RWPE2 (cell line): Measurements from ENCODE around the gene ADORA1.

Experiments used
- ATAC-seq: fragments of 200-7000 bp; cut with Tn5 transposase; 3 replicates; pipeline ENCODE4 v1.9.1; 2021; ENCODE audit warnings: low read depth
- DNase-seq: peaks from one replicate; pipeline ENCODE4 v3.0.0-alpha.2; 2020; ENCODE audit warnings: low spot score
- H3K27ac ChIP-seq: fragments of 450-650 bp; 2 replicates; pipeline ENCODE4 v1.5.1; 2017; ENCODE audit warnings: mild to moderate bottlenecking; ENCODE audit not compliant: poor library complexity, severe bottlenecking
- H3K27me3 ChIP-seq: fragments of 250-450 bp; sonication (Bioruptor Pico); 2 replicates; pipeline ENCODE4 v1.5.1; 2021; ENCODE audit warnings: mild to moderate bottlenecking, moderate library complexity; ENCODE audit not compliant: insufficient read depth, poor library complexity, severe bottlenecking
- H3K36me3 ChIP-seq: fragments of 250-450 bp; sonication (Bioruptor Pico); 2 replicates; pipeline ENCODE4 v1.5.1; 2020; ENCODE audit warnings: low read depth, mild to moderate bottlenecking, moderate library complexity
- H3K4me1 ChIP-seq: fragments of 250-450 bp; sonication (Bioruptor Pico); 2 replicates; pipeline ENCODE4 v1.5.1; 2021; ENCODE audit warnings: mild to moderate bottlenecking, moderate library complexity; ENCODE audit not compliant: insufficient read depth, poor library complexity, severe bottlenecking
- H3K4me3 ChIP-seq: fragments of 250-450 bp; sonication (Bioruptor Pico); 2 replicates; pipeline ENCODE4 v1.5.1; 2021; ENCODE audit warnings: mild to moderate bottlenecking, moderate library complexity; ENCODE audit not compliant: severe bottlenecking
- H3K9me3 ChIP-seq: fragments of 250-450 bp; sonication (Bioruptor Pico); 2 replicates; pipeline ENCODE4 v1.5.1; 2021; ENCODE audit warnings: mild to moderate bottlenecking, moderate library complexity; ENCODE audit not compliant: severe bottlenecking
- TF ChIP-seq, protein P1 (sequence below): fragments of 450-650 bp; IDR thresholded peaks from one replicate; pipeline ENCODE4 v1.5.1; 2017; ENCODE audit warnings: mild to moderate bottlenecking, moderate library complexity; ENCODE audit not compliant: poor library complexity, severe bottlenecking

Gene ADORA1

DNA sequence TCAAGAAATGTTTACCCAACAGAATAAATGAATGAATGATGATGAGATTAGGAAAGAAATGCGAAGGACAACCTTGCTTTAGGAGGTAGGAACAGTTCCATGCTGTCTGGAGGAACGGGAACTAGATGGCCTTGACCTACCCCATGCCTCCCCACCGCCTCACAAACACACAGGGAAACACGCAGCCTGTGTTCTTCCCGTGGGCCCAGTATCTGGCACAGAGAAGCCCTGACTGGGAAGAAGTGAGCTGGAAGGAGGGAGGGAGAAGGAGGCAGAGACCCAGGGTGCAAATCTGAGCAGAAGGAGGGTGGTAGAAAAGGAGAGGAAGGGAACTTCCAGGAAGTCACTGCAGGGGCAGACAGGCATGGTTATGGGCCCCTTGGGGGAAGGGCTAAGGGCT is 3.5 kb upstream of the ADORA1 start:
- Histone ChIP-seq H3K36me3 (no peaks in the 10 kb centered on the region), H3K27me3 (no peaks in the 10 kb centered on the region), H3K4me1 (peaks cover 4% of the 10 kb centered on the region), H3K9me3 (no peaks in the 10 kb centered on the region), H3K4me3 (no peak overlapping the region), H3K27ac (no peak overlapping the region)
- no peak for ATAC-seq
- no peak for DNase-seq
- TF ChIP-seq, protein P1, sequence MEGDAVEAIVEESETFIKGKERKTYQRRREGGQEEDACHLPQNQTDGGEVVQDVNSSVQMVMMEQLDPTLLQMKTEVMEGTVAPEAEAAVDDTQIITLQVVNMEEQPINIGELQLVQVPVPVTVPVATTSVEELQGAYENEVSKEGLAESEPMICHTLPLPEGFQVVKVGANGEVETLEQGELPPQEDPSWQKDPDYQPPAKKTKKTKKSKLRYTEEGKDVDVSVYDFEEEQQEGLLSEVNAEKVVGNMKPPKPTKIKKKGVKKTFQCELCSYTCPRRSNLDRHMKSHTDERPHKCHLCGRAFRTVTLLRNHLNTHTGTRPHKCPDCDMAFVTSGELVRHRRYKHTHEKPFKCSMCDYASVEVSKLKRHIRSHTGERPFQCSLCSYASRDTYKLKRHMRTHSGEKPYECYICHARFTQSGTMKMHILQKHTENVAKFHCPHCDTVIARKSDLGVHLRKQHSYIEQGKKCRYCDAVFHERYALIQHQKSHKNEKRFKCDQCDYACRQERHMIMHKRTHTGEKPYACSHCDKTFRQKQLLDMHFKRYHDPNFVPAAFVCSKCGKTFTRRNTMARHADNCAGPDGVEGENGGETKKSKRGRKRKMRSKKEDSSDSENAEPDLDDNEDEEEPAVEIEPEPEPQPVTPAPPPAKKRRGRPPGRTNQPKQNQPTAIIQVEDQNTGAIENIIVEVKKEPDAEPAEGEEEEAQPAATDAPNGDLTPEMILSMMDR: no peak

DNA sequence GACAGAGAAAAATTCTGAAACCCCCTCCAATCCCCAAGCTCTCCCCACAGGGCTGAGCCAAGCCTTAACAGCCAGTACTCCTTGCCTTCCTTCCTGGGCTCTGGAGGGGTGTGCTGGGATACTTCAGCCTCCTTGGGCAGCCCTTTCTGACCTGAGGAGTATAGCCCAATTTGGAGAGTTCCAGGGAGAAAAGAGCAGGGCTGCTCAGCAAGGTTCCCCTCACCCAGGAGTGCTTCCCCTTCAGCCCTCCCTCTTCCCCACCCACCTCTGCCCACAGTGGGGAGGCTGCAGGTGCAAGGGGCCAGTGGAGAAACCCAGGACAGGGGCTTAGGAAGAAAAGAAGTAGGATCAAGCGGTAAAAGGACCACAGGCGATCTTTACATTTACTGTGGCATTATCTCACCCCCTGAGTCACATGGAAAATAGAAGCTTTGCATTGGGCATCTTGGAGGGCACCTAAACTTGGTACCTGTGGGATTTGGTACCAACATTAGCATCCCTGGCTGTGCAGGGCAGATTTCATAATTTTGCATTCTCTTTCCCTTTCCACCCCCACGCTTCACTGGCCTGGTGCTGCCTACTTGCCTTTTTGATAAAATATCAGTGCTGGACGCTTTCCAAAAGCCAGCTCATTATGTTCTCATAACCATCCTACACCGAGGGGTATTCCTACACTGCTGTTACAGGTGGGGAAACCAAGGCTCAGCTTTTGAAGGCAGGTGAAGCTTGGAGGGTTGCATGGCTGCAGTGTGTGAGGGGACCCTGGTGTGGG is 2.8 kb upstream of the ADORA1 start:
- Histone ChIP-seq H3K4me1 (peaks cover 4% of the 10 kb centered on the region), H3K27me3 (no peaks in the 10 kb centered on the region), H3K9me3 (no peaks in the 10 kb centered on the region), H3K36me3 (no peaks in the 10 kb centered on the region), H3K4me3 (no peak overlapping the region), H3K27ac (no peak overlapping the region)
- DNase-seq (no peak), ATAC-seq (peak; percentile 30; the same call in 1 of the 3 replicates)
- TF ChIP-seq, protein P1: no peak

DNA sequence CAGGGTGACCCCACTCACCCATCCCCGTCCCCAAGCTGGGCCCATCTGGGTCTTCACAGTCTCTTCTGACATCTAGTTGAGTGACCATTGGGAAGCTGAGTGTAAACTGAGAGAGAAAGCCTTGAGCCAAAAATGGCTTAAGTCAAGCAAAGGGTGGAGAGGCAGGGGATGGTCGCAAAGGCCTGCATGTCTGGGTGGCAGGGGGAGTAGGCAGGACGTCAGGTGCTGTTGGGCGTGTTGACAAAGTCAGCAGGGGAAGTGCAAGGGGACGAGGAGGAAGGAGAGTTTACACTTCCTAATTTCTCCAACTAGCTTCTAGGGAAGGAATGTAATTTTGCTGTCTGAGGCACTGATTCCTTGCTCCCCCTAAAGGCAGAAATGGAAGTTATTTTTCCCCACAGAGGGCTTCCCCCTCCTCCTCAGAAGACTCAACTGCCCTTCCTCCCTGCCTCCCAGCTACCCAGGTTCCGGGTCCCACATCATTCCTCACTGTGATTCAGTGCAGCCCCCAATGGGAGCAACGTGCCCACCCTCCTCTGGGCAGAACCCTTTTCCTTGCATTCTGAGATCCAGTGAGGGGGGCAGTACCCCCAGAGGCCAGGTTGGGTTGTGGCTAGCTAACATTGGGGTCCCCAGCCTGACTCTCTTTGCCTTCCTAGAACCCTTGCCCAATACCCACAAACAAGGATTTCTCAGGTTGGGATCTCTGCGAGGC is 1.2 kb upstream of the ADORA1 start:
- H3K9me3 ChIP-seq: no peaks in the 10 kb centered on the region
- DNase-seq (no peak), ATAC-seq (no peak)
- TF ChIP-seq, protein P1: peak; percentile 41
- no peak overlapping the region for H3K27ac ChIP-seq
- H3K27me3 ChIP-seq: no peaks in the 10 kb centered on the region
- no peak overlapping the region for H3K4me3 ChIP-seq
- no peaks in the 10 kb centered on the region for H3K36me3 ChIP-seq
- peaks cover 4% of the 10 kb centered on the region for H3K4me1 ChIP-seq

DNA sequence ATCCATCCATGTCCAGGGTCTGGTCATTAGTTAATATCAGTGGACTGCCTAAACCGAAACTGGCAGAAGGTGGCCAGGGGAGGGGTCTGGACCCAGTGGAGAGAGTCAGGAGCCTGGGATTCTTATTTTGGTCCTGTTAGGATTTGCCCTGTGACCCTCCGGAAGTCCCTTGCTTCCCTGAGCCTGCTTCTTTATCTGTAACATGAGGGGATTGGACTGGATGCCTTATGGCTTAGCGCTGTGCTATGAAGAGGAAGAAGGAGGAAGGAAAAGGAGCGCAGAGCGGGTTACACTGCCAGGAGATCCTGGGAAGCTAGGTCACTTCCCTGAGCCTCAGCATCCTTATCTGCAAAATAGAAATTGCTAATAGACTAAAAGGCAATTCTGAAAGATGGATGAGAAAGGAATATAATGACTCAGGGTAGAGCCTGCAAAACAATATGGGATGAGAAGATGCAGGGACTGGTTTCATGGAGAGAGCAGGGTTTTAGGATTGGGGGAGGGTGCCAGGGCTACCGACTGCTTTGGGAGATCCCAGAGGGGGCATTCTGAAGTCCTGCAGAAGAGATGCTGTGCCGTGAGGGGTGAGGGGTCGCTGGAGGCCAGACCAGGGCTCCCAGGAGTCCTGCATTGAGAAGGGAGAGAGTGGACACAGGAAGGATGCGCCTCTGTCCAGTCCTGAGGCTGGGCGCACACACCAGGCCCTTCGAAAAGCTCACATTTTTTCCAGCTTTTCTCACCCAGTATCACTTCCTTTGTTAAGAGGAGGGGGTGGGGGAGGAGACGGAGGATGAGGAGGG is 460 bp upstream of the ADORA1 start:
- Histone ChIP-seq H3K9me3 (no peaks in the 10 kb centered on the region), H3K36me3 (no peaks in the 10 kb centered on the region), H3K27ac (no peak overlapping the region), H3K4me3 (peak overlapping the region; percentile 29), H3K4me1 (peaks cover 4% of the 10 kb centered on the region), H3K27me3 (no peaks in the 10 kb centered on the region)
- no peak for DNase-seq
- peak; percentile 13; the same call in 2 of the 3 replicates for ATAC-seq
- TF ChIP-seq, protein P1: no peak
